Naive thymus-derived CD4-positive, alpha-beta T cell (primary cell): ENCODE data around the gene PKP1. TPM values are rescaled to one million over a fixed set of nuclear protein-coding genes. Genes with fewer than 3 reads are reported as not detected.

Experiments
- ATAC-seq: fragments of 150-1000 bp; cut with Tn5 transposase; 2 replicates; pipeline ENCODE4 v1.10.0; 2021; ENCODE audit warnings: mild to moderate bottlenecking, moderate library complexity
- CTCF ChIA-PET: fragments of 350-600 bp; sonication (Branson Sonifier 250); formaldehyde crosslinking; loops from one replicate; lab custom pipeline; 2021; ENCODE audit warnings: antibody characterized with exemption; lab: Charles Lee
- POLR2A ChIA-PET: fragments of 350-600 bp; sonication (Branson Sonifier 250); formaldehyde crosslinking; loops from one replicate; lab custom pipeline; 2021; ENCODE audit warnings: antibody characterized with exemption, inconsistent platforms; lab: Charles Lee
- DNase-seq, 9 donors: peaks; one replicate each; pipeline versions ENCODE4 v3.0.0 to v3.0.0-alpha.2; 2020 to 2022; ENCODE audit warnings: mixed read lengths in 1 of 9
- H3K27ac ChIP-seq: one replicate; pipeline ENCODE4 v1.7.0; 2013; ENCODE audit warnings: mild to moderate bottlenecking, low read depth, low read length, moderate library complexity
- H3K27me3 ChIP-seq, 2 donors: one replicate each; pipeline ENCODE4 v1.7.0; 2013; ENCODE audit warnings: low read length in 2 of 2, mild to moderate bottlenecking in 2 of 2, moderate library complexity in 2 of 2; ENCODE audit not compliant: control insufficient read depth in 2 of 2, insufficient read depth in 2 of 2
- H3K36me3 ChIP-seq, 3 experiments: 1 replicate in 2 of 3; 2 replicates in 1 of 3; pipeline ENCODE4 v1.7.0; 2013; ENCODE audit warnings: low read length in 3 of 3, mild to moderate bottlenecking in 3 of 3, moderate library complexity in 1 of 3; ENCODE audit not compliant: insufficient read depth in 3 of 3, control insufficient read depth in 2 of 3
- H3K4me1 ChIP-seq, 2 donors: one replicate each; pipeline ENCODE4 v1.7.0; 2013; ENCODE audit warnings: low read length in 2 of 2, mild to moderate bottlenecking in 2 of 2, moderate library complexity in 1 of 2; ENCODE audit not compliant: control insufficient read depth in 2 of 2, insufficient read depth in 2 of 2
- H3K4me3 ChIP-seq: 2 replicates; pipeline ENCODE4 v1.7.0; 2013; ENCODE audit warnings: mild to moderate bottlenecking, low read length
- H3K9me3 ChIP-seq, 3 experiments: 1 replicate in 2 of 3; 2 replicates in 1 of 3; pipeline ENCODE4 v1.7.0; 2013; ENCODE audit warnings: low read length in 3 of 3; ENCODE audit not compliant: control insufficient read depth in 2 of 3
- H3K27ac Mint-ChIP-seq, 9 donors: one replicate each; pipeline ENCODE4 v1.8.0; 2020 to 2022; ENCODE audit warnings: mixed read lengths in 9 of 9, mild to moderate bottlenecking in 8 of 9, moderate library complexity in 5 of 9, inconsistent platforms in 2 of 9
- H3K27me3 Mint-ChIP-seq, 5 donors: one replicate each; pipeline ENCODE4 v1.8.0; 2021 to 2022; ENCODE audit warnings: mixed read lengths in 5 of 5, mild to moderate bottlenecking in 1 of 5
- H3K36me3 Mint-ChIP-seq, 5 donors: one replicate each; pipeline ENCODE4 v1.8.0; 2020 to 2022; ENCODE audit warnings: mixed read lengths in 5 of 5, mild to moderate bottlenecking in 3 of 5, inconsistent platforms in 1 of 5
- H3K4me1 Mint-ChIP-seq, 7 donors: one replicate each; pipeline ENCODE4 v1.8.0; 2020 to 2022; ENCODE audit warnings: mixed read lengths in 7 of 7, mild to moderate bottlenecking in 3 of 7, inconsistent platforms in 1 of 7
- H3K4me3 Mint-ChIP-seq, 10 donors: one replicate each; pipeline ENCODE4 v1.8.0; 2020 to 2022; ENCODE audit warnings: mild to moderate bottlenecking in 10 of 10, mixed read lengths in 10 of 10, moderate library complexity in 6 of 10, inconsistent platforms in 2 of 10
- H3K9me3 Mint-ChIP-seq, 11 donors: one replicate each; pipeline ENCODE4 v1.8.0; 2020 to 2022; ENCODE audit warnings: mixed read lengths in 11 of 11, mild to moderate bottlenecking in 4 of 11, inconsistent platforms in 1 of 11, moderate library complexity in 1 of 11
- intact Hi-C, 2 donors: fragments of 100-400 bp; cut with micrococcal nuclease; formaldehyde crosslinking; loops; one replicate each; pipeline ENCODE4 v1.15.1; 2023
- polyA plus RNA-seq, 2 donors: library from polyadenylated mRNA; unstranded; fragments of 300-500 nt; fragmentation: Illumina TruSeq; gene quantifications; one replicate each; pipeline ENCODE4 v1.2.3, GENCODE V29; 2021
- total RNA-seq, 6 experiments: library from RNA in 5 of 6; stranded (reverse) in 5 of 6; gene quantifications; 1 replicate in 5 of 6; 2 replicates in 1 of 6; pipeline ENCODE4 v1.2.3 and lab custom pipeline; 2021 to 2026

Gene PKP1
- total and polyA plus RNA-seq, 7 experiments from 2014 or later = not detected

GRCh38 chr1:201346987-201347386, 63.7 kb downstream of the PKP1 start:
- no peaks in the 10 kb centered on the region for H3K36me3 ChIP-seq

GRCh38 chr1:201347498-201348210, 64.3 kb downstream of the PKP1 start:
- ChIA-PET CTCF (no interaction called here), POLR2A (no interaction called here)
- no peaks in the 10 kb centered on the region for H3K4me1 Mint-ChIP-seq
- no peaks in the 10 kb centered on the region for H3K4me1 ChIP-seq
- H3K4me3 Mint-ChIP-seq = no peak overlapping the region
- H3K27me3 Mint-ChIP-seq = peaks cover 5 to 50% (median 19%) of the 10 kb centered on the region in 5 donors
- intact Hi-C loops = no loop called here
- no peak overlapping the region for H3K4me3 ChIP-seq
- no peak for ATAC-seq
- no peaks in the 10 kb centered on the region for H3K36me3 ChIP-seq
- H3K27ac ChIP-seq = no peak overlapping the region
- no peak for DNase-seq
- H3K9me3 Mint-ChIP-seq = no peaks in the 10 kb centered on the region
- H3K27ac Mint-ChIP-seq = no peak overlapping the region
- no peaks in the 10 kb centered on the region for H3K27me3 ChIP-seq
- no peaks in the 10 kb centered on the region for H3K36me3 Mint-ChIP-seq
- H3K9me3 ChIP-seq = no peaks in the 10 kb centered on the region

More at GRCh38 chr1:201346987-201347386, 63.7 kb downstream of the PKP1 start:
- ATAC-seq (no peak), DNase-seq (no peak)
- Mint-ChIP-seq H3K4me3 (no peak overlapping the region), H3K9me3 (no peaks in the 10 kb centered on the region), H3K4me1 (no peaks in the 10 kb centered on the region), H3K27me3 (peaks cover 5 to 50% (median 19%) of the 10 kb centered on the region in 5 donors), H3K27ac (no peak overlapping the region), H3K36me3 (no peaks in the 10 kb centered on the region)
- no peaks in the 10 kb centered on the region for H3K4me1 ChIP-seq
- H3K27me3 ChIP-seq = no peaks in the 10 kb centered on the region
- intact Hi-C loops = no loop called here
- ChIA-PET CTCF (no interaction called here), POLR2A (no interaction called here)
- no peak overlapping the region for H3K4me3 ChIP-seq
- H3K9me3 ChIP-seq = no peaks in the 10 kb centered on the region
- no peak overlapping the region for H3K27ac ChIP-seq

- DNase-seq = no peak
- no peaks in the 10 kb centered on the region for H3K4me1 ChIP-seq
- H3K4me1 Mint-ChIP-seq = no peaks in the 10 kb centered on the region
- H3K27me3 Mint-ChIP-seq = peaks cover 5 to 50% (median 19%) of the 10 kb centered on the region in 5 donors
- ATAC-seq = no peak
- no peak overlapping the region for H3K27ac Mint-ChIP-seq
- intact Hi-C loops = no loop called here
- no peaks in the 10 kb centered on the region for H3K9me3 Mint-ChIP-seq
- no peaks in the 10 kb centered on the region for H3K9me3 ChIP-seq
- POLR2A ChIA-PET = no interaction called here
- H3K27ac ChIP-seq = no peak overlapping the region
- no peak overlapping the region for H3K4me3 Mint-ChIP-seq
- H3K36me3 ChIP-seq = no peaks in the 10 kb centered on the region
- no peaks in the 10 kb centered on the region for H3K27me3 ChIP-seq
- CTCF ChIA-PET = no interaction called here
- H3K36me3 Mint-ChIP-seq = no peaks in the 10 kb centered on the region
- H3K4me3 ChIP-seq = no peak overlapping the region
Measured at GRCh38 chr1:201348211-201348566, 64.9 kb downstream of the PKP1 start.

- no peak overlapping the region for H3K27ac ChIP-seq
- H3K4me3 ChIP-seq = no peak overlapping the region
- H3K36me3 Mint-ChIP-seq = no peaks in the 10 kb centered on the region
- POLR2A ChIA-PET = no interaction called here
- H3K4me3 Mint-ChIP-seq = no peak overlapping the region
- ATAC-seq (no peak), DNase-seq (no peak)
- no peaks in the 10 kb centered on the region for H3K4me1 ChIP-seq
- intact Hi-C loops = no loop called here
- H3K27me3 ChIP-seq = no peaks in the 10 kb centered on the region
- peaks cover 5 to 56% (median 19%) of the 10 kb centered on the region in 5 donors for H3K27me3 Mint-ChIP-seq
- H3K36me3 ChIP-seq = no peaks in the 10 kb centered on the region
- CTCF ChIA-PET = no interaction called here
- H3K9me3 ChIP-seq = no peaks in the 10 kb centered on the region
- no peaks in the 10 kb centered on the region for H3K4me1 Mint-ChIP-seq
- no peaks in the 10 kb centered on the region for H3K9me3 Mint-ChIP-seq
- no peak overlapping the region for H3K27ac Mint-ChIP-seq
Measured at GRCh38 chr1:201349092-201349491, 65.8 kb downstream of the PKP1 start.

- no peak overlapping the region for H3K27ac Mint-ChIP-seq
- no peak overlapping the region for H3K4me3 Mint-ChIP-seq
- no peak for DNase-seq
- H3K27me3 Mint-ChIP-seq = peaks cover 5 to 51% (median 14%) of the 10 kb centered on the region in 5 donors
- Histone ChIP-seq H3K36me3 (no peaks in the 10 kb centered on the region), H3K4me1 (no peaks in the 10 kb centered on the region), H3K9me3 (no peaks in the 10 kb centered on the region), H3K27ac (no peak overlapping the region), H3K27me3 (no peaks in the 10 kb centered on the region), H3K4me3 (no peak overlapping the region)
- ATAC-seq = no peak
- intact Hi-C loops = no loop called here
- ChIA-PET CTCF (no interaction called here), POLR2A (no interaction called here)
- no peaks in the 10 kb centered on the region for H3K9me3 Mint-ChIP-seq
- H3K36me3 Mint-ChIP-seq = no peaks in the 10 kb centered on the region
- H3K4me1 Mint-ChIP-seq = no peaks in the 10 kb centered on the region
Measured at GRCh38 chr1:201350361-201350725, 67.0 kb downstream of the PKP1 start.

GRCh38 chr1:201350884-201351283, 67.6 kb downstream of the PKP1 start:
- H3K27me3 ChIP-seq = no peaks in the 10 kb centered on the region
- no peaks in the 10 kb centered on the region for H3K9me3 ChIP-seq
- H3K4me1 Mint-ChIP-seq = no peaks in the 10 kb centered on the region
- H3K36me3 ChIP-seq = no peaks in the 10 kb centered on the region
- no peak for ATAC-seq
- ChIA-PET POLR2A (no interaction called here), CTCF (no interaction called here)
- intact Hi-C loops = no loop called here
- H3K4me3 ChIP-seq = no peak overlapping the region
- no peak overlapping the region for H3K27ac Mint-ChIP-seq
- H3K4me3 Mint-ChIP-seq = no peak overlapping the region
- H3K27ac ChIP-seq = no peak overlapping the region
- H3K27me3 Mint-ChIP-seq = peaks cover 4 to 50% (median 12%) of the 10 kb centered on the region in 5 donors
- H3K36me3 Mint-ChIP-seq = no peaks in the 10 kb centered on the region
- no peaks in the 10 kb centered on the region for H3K4me1 ChIP-seq
- DNase-seq = no peak
- H3K9me3 Mint-ChIP-seq = no peaks in the 10 kb centered on the region

GRCh38 chr1:201351617-201352016, 68.3 kb downstream of the PKP1 start:
- Mint-ChIP-seq H3K27ac (no peak overlapping the region), H3K27me3 (peaks cover 4 to 50% (median 12%) of the 10 kb centered on the region in 5 donors), H3K36me3 (no peaks in the 10 kb centered on the region), H3K4me1 (no peaks in the 10 kb centered on the region), H3K9me3 (no peaks in the 10 kb centered on the region), H3K4me3 (no peak overlapping the region)
- no peak for DNase-seq
- intact Hi-C loops = no loop called here
- no peak overlapping the region for H3K27ac ChIP-seq
- H3K9me3 ChIP-seq = no peaks in the 10 kb centered on the region
- no peak overlapping the region for H3K4me3 ChIP-seq
- ATAC-seq = no peak
- no peaks in the 10 kb centered on the region for H3K36me3 ChIP-seq
- ChIA-PET POLR2A (no interaction called here), CTCF (no interaction called here)
- no peaks in the 10 kb centered on the region for H3K27me3 ChIP-seq
- no peaks in the 10 kb centered on the region for H3K4me1 ChIP-seq
